HuH-7 (cell line): Measurements from ENCODE around the gene GLUD1.
A peak's percentile ranks its signal among the peaks of the same experiment; 100 is the strongest.
"Not testable (repeated sequence)": the region's sequence is repeated elsewhere in the genome, so short reads cannot be mapped to it uniquely, and the experiment has no call there.

ENCODE experiments used
- DNase-seq: peaks from one replicate; pipeline ENCODE4 v3.0.0; 2011; ENCODE audit warnings: low spot score

The GLUD1 gene

DNA sequence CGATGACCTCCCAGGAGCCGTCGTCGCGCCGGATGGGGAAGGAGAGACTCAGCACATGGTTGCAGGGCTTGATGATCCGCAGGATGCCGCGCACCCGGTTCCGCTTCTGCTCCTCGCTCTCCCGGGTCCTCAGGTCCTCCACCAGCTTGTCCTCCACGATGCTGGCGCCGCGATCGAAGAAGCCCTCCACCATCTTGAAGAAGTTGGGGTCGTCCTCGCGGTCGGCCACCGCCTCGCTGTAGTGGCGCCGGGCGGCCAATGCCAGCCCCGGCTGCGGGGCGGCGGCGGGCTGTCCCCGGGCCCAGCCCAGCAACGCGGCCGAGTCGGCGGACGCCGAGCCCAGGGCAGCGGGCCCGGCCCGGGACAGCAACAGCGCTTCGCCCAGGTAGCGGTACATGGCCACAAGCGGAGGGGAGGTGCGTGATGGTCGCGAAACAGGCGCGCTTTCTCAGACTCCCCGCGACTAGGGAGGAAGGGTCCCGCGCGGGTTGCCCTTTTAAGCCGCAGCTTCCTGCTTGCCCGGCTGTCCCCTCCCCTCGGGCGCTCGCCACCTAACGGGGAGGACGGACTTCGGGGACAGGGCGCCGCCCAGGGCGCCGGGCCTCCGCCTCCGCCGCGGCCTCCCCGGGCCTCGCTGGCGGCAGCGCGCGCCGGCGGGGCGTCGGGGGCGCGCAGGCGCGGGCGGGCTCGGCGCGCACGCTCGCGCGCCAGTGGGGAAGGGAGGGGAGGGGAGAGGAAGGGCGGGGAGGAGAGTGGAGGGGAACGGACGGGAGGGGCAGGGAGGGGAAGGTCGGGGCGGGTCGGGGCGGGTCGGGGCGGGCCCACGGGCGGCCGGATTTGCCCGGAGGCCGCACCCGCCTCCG lies at the start of gene GLUD1, which contains the start of gene SHLD2:
GLUD1 (minus strand) TSS at position 471 of the 863 bp plus-strand sequence; CDS start at position 397, 74 bp downstream.
SHLD2 (plus strand) TSS at position 834 of the 863 bp plus-strand sequence. CDS start 56,149 bp downstream, outside the sequence.
- DNase-seq: peak; percentile 87

DNA sequence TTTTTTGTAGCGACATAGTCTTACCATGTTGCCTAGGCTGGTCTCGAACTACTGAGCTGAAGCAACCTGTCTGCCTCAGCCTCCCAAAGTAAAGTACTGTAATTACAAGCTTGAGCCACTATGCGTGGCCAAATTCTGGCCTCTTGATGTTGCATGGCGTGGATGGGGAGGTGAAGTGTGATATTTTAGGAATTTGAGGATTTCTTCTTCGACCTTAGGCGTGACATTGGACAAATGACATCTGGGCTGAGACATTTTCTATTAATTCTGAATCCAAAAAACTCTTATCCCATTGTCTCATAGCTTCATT lies 48.4 kb upstream of the GLUD1 start:
- DNase-seq: not testable (repeated sequence)

DNA sequence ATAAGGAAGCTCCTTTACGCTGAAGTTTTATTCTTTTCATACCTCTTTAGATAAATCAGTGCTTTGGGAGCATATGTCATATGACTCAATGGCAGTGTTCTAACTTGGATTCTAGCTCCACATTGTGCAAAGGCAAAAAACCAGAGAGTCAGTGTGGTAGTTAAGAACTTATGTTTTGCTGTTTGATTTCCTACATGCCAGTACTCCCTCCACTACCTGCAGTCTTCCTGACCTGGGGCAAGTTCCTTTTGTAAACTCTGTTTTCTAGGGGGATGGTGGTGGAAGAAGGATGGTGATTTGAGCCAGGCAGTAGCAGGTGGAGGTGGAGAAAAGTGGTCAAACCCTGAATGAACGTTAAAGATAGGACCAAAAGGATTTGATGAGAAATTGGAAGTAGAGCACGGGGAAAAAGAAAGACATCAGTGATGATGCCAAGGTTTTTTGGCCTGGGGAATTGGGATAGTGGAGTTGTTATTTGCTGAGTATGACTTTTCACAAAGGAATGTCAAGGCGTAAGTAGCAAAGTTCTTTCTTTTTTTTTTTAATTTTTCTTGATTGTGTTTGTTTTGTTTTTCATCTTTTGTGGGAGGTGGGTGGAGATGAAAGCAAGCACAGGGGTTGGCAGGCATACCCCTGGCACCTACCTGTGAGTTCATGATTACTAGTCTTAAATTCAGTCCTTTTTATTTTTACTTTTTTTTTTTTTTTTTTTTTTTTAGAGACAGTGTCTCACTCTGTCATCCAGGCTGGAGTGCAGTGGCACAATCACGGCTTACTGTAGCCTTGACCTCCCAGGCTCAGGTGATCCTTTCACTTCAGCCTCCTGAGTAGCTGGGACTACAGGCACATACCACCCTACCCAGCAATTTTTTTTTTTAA lies 47.8 kb upstream of the GLUD1 start:
- not testable (repeated sequence) for DNase-seq

DNA sequence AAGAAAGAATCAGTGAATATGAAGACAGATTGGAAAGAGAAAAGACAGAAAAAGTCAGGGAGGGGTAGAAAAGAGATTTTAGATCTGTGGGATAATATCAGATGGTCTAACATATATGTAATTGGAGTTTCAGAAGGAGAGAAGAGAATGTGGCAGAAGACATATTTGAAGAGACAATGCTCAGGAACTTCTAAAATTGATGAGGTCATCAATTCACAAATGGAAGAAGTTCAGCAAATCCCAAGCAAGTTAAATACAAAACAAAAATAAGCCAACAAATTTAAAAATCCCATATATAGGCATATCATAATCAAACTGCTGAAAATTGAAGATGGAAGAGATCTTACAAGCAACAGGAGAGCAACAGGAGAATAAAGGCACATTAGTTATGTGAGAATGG lies 42.8 kb upstream of the GLUD1 start:
- DNase-seq: not testable (repeated sequence)

DNA sequence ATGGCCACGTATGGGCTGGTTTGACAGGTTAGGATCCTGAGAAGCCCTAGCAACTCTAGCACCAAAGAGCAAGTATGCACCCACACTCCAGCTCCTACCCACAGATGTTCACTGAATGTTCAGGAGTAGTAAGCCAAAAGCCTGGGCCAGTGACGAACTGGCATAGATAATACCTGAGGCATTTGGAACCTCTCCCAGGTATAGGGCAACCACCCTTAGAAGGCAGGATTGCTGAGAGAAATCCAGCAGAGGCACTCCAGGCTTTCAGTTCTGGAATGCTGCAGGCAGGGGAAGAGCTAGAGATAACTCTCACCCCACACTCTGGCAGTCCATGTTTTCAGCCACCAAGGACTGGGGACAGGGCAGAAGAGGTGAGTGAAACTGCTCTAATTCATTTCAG lies 39.8 kb upstream of the GLUD1 start:
- not testable (repeated sequence) for DNase-seq

DNA sequence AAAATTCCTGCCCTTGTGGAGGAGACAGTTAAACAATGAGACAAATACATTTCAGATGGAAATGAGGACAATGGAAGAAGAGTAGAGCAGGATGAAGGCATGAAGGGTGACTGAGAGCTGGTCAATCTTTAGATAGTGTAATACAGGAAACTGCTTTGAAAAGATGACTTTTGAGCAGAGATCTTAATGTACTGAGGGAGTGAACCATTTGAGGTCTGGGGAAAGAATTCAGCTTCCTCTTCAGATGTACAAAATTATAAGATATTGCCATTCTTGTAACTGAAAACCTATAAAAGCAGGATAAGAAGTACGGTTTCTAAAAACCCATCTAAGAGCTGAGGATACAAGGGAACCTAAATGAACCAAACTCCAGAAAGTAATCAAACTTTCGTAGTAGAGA lies 39.3 kb upstream of the GLUD1 start:
- not testable (repeated sequence) for DNase-seq

DNA sequence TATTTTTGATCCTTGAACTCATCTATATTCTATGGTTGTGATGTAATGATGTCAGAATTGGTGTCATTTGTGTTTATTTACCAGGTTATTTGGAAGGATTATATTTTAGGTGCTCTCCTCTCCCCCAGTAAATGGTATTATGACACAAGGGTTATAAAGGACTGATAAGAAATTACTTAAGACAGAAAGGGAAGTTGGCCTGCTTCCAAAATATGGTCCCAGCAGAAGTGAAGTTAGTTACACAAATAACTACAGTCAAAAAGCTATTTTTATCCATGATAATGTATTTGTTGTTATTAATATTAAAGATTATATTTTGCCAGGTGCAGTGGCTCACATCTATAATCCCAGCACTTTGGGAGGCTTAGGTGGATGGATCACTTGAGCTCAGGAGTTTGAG lies 37.5 kb upstream of the GLUD1 start:
- not testable (repeated sequence) for DNase-seq

DNA sequence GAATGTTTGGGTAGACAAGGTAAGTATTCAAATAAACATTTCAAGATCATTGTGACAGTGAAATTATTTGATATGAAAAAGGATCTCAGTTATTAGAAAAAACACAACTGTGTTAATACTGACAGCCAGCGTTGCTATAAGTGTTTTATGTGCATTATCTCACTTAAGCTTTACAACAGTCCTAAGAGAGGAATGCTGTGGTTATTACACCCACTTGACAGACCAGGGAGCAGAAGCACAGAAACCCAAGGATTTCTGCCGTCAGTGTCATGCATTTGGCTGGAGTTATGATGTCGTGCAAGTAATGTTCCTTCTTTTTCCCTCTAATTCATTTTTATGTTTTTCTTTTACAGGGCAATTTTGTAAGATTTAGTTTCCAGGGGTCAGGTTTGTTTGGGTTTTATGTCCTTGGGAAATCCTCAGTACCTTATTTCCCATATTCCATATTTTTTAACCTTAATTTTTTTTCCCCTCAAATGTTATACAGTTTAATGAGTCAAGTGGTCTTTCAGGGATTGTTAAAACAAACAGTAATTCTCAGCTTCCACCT lies 33.0 kb upstream of the GLUD1 start:
- DNase-seq: not testable (repeated sequence)

DNA sequence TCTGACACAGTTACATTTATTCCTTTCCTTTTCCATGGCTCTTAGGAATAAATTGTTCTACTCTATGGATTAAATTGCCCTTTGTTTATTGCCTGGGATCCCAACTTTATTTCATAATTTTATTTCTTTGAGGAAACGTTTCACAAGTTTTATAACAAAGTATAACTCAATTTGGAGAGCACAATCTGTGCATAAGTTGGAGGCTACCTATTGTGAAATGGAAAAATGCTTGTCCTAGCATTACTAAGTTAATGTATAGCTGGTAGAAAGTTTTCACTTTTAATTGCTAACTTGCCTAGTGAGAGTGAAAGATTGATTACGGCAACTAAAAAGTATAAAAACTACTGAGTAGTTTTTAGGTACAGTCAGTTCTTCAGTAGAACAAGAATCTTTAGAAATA lies 32.4 kb upstream of the GLUD1 start:
- DNase-seq: not testable (repeated sequence)

DNA sequence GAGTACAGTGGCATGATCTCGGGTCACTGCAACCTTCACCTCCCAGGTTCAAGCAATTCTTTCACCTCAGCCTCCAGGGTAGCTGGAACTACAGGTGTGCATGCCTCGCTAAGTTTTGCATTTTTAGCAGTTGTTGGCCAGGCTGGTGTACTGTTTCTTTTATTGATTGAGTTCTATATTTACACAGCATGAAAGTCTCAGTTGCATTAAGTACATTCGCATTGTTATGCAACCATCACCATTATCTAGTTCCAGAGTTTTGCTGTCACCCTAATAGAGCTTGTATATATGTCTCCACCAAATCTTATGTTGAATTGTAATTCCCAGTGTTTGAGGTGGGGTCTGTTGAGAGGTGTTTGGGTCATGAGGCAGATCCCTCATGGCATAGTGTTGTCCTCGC lies 28.7 kb upstream of the GLUD1 start:
- not testable (repeated sequence) for DNase-seq

DNA sequence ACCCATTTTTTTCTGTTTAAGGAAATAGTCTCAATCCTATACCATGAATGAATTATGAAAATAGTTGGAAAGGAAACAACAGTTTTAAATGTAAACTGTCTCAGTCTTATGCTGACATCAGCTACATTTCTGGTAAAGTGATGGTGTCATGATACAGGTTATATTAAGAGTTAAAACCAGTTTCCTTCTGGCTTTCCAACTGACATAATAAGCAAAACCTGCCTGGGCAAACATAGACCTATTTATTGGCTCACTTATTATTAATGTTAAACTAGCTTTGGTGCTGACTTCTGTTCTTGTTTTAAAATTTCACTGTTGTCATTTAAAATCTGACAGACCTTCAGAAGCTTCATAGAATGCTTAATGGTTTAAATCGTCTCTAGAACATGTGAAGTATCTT lies 24.4 kb upstream of the GLUD1 start:
- DNase-seq: not testable (repeated sequence)

DNA sequence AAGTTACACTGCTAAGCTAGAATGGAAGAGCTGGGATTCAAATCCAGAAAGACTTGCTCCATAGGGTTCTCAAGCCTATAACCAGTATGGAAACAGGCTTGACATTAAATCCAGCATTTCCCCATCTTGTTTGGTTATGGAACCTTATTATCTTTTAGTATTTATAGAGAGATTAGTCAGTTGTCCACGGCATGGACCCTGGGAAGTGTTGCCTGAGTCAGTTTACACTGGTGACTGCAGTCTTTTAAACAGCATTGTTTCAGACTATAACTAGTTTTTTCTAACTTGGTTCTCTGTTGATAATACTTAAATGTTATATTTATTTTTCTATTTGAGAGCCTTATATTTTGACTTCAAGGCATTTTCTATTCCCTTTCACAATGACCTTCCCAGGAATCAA lies 23.5 kb upstream of the GLUD1 start:
- DNase-seq: not testable (repeated sequence)

DNA sequence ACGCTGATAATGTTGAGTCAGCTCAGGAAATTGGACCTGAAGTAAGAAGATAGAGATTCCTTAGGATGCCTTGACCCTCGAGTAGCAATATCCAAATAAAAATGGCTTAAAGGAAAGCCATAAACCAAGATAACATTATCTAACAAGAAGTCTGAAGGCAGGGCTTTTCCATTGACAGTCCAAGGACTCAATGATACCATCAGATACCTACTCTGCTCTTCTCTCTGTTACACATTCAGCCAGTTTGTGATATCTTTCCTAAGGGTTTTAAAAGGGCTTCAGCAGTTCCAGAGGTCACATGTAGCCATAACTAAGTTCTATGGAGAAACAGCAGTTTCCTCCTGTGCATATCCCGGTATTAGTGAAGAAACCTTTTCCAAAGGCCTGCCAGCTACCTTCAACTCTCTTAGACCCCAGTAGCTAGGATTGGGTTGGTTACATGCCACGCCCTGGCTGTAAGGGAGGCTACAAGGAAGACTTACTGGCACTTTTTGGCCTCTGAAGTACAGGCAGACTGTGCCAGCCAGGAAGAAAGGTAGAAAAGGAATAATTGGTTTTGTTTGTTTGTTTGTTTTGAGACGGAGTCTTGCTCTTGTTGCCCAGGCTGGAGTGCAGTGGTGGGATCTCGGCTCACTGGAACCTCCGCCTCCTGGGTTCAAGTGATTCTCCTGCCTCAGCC lies 10.9 kb upstream of the GLUD1 start:
- DNase-seq: no peak

DNA sequence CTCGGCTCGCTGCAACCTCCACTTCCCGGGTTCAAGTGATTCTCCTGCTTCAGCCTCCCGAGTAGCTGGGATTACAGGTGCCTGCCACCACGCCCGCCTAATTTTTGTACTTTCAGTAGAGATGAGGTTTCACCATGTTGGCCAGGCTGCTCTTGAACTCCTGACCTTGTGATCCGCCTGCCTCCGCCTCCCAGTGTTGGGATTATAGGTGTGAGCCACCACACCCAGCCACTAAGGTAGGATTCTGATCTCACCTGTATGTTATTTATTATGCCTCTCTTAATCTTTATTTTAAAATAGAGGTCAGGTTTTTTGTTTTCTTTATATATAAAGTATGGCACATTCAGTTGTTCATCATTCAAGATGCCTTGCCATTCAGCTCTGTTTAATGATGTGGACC lies 10.1 kb upstream of the GLUD1 start:
- DNase-seq: not testable (repeated sequence)

DNA sequence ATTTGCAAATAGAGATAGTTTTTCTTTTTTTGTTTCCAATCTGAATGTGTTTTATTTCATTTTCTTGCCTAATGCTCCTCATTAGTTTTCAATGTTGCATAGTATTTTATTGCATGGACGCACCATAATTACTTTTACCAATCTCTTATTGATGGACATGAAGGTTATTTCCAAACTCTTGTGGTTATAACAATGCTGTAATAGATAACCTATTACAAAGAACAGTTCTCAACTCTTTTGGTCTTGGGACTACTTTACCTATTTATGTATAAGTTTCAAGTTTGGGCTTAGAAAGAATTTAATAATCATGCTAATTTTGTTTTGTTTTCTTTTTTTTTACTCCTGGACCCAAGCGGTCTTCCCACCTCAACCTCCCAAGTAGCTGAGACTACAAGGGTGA lies 7.4 kb upstream of the GLUD1 start:
- DNase-seq: no peak

DNA sequence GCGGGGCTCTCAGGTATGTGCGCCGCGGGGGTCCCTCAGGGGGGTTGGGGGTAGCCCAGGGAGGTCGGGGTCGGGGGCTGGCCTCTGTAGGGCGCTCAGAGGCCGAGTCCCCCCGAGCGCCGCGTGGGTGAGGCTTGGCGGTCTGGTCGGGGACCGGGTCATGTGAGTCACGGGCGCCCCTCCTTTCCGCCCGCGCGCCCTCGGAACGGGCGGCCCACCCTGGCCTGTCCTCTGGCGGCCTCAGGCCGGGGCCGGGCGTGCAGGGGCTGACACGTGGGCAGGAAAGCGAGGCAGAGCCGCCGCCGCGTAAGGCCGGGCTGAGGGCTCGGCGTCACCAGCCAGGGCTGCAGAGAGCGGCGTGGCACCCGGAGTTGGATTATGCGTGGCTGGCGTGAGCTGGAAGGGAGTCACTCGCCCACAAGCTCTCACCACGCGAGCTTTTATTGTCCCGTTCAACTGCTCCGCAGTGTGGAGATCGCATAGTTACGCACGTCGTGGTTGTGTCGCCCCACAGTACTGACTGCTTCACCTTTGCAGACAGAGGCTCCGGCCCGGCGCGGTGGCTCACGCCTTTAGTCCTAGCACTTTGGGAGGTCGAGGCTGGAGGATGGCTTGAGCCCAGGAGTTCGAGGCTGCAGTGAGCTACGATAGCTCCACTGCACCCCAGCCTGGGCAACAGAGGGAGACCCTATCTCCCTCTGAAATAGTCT lies 748 bp upstream of the GLUD1 start:
- DNase-seq: no peak

DNA sequence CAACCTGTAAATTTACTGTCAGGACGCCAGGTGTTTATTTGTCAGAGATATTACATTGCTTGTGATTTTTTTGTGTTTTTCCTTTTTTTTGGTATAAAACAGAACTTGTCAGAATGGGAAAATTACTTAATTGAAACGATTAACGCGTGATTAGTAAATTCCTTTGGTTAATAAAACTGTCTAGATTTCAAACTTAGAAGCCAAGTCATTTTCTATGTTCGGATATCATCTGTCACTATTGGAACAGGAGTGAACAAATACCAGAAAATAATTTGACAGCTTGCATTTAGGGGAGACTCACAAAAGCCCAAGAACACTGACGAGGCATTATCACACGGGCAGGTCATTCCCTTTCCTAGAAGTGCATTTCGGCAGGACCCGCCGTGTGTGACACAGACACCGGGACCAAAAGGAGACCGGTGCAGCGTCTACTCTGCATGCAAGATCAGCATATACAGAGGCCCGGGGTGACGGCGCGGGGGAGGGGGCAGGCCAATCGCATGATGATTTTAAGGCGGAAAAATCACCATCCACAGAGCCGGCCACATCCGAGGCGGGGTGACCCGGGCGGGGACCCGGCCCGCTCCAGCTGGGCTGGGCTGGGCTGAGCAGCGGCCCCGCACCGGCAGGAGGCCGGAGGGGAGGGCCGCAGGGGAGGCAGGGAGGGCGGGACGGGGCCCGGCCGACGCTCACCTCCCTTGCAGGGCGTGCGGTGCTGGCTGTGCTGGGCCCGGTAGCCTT lies 841 bp downstream of the GLUD1 start:
- peak; percentile 20 for DNase-seq

DNA sequence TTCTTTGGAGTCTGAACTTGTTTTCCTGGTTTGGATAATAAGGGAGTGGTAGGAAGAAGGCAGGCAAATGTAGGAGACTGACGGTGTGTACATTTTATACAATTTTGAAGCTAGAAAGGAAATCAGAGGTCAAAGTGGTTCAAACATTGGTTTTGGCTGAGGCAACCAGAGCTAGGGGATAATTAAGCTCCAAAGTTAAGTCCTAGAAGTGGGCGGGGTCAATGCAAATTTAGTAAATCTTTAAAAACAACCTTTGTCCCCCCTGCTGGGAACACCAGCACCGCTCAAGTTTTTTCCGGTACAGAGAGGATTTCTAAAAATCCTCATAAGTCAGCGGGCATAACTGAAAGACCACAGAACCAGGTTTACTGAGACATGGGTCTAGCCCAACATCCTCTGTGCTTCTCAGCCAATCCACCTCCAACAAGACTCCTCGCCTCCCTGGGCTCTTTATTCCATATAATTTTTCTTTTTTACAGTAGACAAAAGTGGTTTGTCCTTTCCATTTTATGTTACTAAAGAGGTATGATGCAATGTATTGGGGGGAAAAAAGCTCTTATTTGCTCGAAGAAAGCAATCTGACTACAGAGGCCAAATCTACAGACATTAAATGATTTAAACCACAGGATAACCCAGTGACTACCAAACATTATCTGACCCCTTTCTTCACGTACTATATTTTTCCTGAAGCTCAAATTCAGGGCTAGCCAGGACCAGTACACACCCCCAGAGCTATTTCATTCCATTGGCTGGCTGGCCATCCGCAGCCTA lies 1.6 kb downstream of the GLUD1 start:
- peak; percentile 52 for DNase-seq

DNA sequence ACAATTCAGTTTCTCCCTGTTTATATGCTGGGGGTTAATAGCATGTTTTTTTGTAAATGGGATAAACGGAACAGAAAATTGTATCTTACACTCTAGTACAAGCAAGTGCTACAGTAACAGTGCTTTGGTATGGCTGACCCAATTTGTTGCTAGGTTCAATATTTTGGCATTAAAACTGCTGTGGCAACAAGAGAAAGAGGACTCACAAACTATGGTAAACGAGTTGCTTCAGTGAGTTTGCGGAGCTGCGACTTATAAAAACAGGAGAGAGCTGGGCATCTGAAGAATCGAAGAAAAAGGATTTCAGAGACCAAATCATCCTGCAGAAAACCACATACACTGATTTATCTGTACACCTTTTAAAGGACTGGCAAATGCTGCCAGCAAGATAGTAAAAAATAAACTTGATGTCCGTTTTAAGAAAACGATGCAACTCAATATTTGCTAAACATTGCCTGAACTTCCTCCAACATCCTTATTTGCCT lies 2.2 kb downstream of the GLUD1 start:
- DNase-seq: no peak

DNA sequence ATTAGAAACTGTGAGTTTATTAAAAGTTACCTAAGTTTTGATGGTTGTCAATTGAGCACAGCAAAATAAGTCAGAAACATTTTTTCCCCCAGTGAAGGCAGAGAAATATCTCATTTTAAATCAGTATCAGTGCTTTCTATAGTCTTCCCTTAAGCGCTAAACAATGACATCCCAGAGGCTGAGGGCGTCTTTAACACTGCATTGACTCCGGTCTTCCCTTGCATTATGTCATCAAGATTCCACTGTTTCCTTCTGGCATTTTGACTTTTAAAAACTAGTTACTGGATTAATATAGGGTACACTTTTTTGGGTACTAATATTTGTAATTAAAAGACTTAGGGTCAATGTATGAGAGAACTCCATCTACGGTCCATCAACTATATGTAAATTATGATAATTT lies 3.9 kb downstream of the GLUD1 start:
- DNase-seq: no peak
